ENCODE measurements around the gene KCND3.

GRCh38 chr1:112007169-112007568, 17.7 kb upstream of the KCND3 start:
- TF ChIP-seq CTCF (IDR thresholded peaks at IDR 0.05), result no peak
- no peak for TF ChIP-seq POLR2A (IDR thresholded peaks at IDR 0.05)

All from Peyer's patch (tissue), 4 donors.